Loucy (cell line): ENCODE results near the gene PPP2R5B.

Source experiments
- H2AFZ ChIP-seq: fragments of 200-600 bp; sonication (generic); 2 replicates; pipeline ENCODE4 v1.6.0; 2016; ENCODE audit warnings: antibody characterized with exemption, mild to moderate bottlenecking, low read length, moderate library complexity
- H3F3A ChIP-seq: fragments of 200-600 bp; 2 replicates; pipeline ENCODE4 v1.6.0; 2016; ENCODE audit warnings: antibody characterized with exemption, low read depth, mild to moderate bottlenecking
- H3K27me3 ChIP-seq: fragments of 200-600 bp; sonication (generic); 2 replicates; pipeline ENCODE4 v1.6.1; 2014; ENCODE audit warnings: low read length, mild to moderate bottlenecking; ENCODE audit not compliant: insufficient read depth, poor library complexity, severe bottlenecking
- H3K36me3 ChIP-seq: fragments of 200-600 bp; sonication (generic); 2 replicates; pipeline ENCODE4 v1.6.1; 2016; ENCODE audit warnings: low read length; ENCODE audit not compliant: insufficient read depth
- H3K4me1 ChIP-seq: fragments of 200-600 bp; sonication (generic); 2 replicates; pipeline ENCODE4 v1.5.1; 2014; ENCODE audit warnings: low read length, mild to moderate bottlenecking; ENCODE audit not compliant: insufficient read depth, poor library complexity, severe bottlenecking
- H3K4me2 ChIP-seq: fragments of 200-600 bp; sonication (generic); 2 replicates; pipeline ENCODE4 v1.6.0; 2014; ENCODE audit warnings: antibody characterized with exemption, low read length, low read depth, mild to moderate bottlenecking; ENCODE audit not compliant: poor library complexity, severe bottlenecking
- H3K4me3 ChIP-seq: fragments of 200-600 bp; sonication (generic); 2 replicates; pipeline ENCODE4 v1.5.1; 2014; ENCODE audit warnings: low read length, mild to moderate bottlenecking, mixed read lengths; ENCODE audit not compliant: poor library complexity, severe bottlenecking
- H3K79me2 ChIP-seq: fragments of 200-600 bp; sonication (generic); 2 replicates; pipeline ENCODE4 v1.6.1; 2014; ENCODE audit warnings: low read length; ENCODE audit not compliant: insufficient read depth
- H3K9ac ChIP-seq: fragments of 200-600 bp; sonication (generic); 2 replicates; pipeline ENCODE4 v1.6.0; 2014; ENCODE audit warnings: mild to moderate bottlenecking, low read depth, low read length, moderate library complexity; ENCODE audit not compliant: poor library complexity, severe bottlenecking
- H3K9me2 ChIP-seq: fragments of 200-600 bp; sonication (generic); replicated peaks from 2 replicates; pipeline ENCODE4 v1.6.1; 2016; ENCODE audit warnings: low read depth, low read length, mixed read lengths
- H3K9me3 ChIP-seq: fragments of 200-600 bp; sonication (generic); 2 replicates; pipeline ENCODE4 v1.6.1; 2014; ENCODE audit warnings: mild to moderate bottlenecking, antibody characterized with exemption, low read length, low read depth; ENCODE audit not compliant: insufficient read depth
- H4K20me1 ChIP-seq: fragments of 200-600 bp; sonication (generic); 2 replicates; pipeline ENCODE4 v1.6.0; 2014; ENCODE audit warnings: antibody characterized with exemption, low read length, mild to moderate bottlenecking; ENCODE audit not compliant: insufficient read depth, poor library complexity, severe bottlenecking
- EZH2phosphoT487 ChIP-seq: fragments of 200-600 bp; IDR thresholded peaks from 2 replicates; pipeline ENCODE4 v1.6.1; 2018; ENCODE audit warnings: antibody characterized with exemption, mild to moderate bottlenecking, moderate library complexity, borderline replicate concordance
- TF ChIP-seq, protein P1 (sequence below): fragments of 200-600 bp; sonication (generic); conservative IDR thresholded peaks from 2 replicates; pipeline ENCODE4 v1.5.1; 2014; ENCODE audit warnings: mild to moderate bottlenecking, antibody characterized with exemption, low read length

PPP2R5B gene

DNA sequence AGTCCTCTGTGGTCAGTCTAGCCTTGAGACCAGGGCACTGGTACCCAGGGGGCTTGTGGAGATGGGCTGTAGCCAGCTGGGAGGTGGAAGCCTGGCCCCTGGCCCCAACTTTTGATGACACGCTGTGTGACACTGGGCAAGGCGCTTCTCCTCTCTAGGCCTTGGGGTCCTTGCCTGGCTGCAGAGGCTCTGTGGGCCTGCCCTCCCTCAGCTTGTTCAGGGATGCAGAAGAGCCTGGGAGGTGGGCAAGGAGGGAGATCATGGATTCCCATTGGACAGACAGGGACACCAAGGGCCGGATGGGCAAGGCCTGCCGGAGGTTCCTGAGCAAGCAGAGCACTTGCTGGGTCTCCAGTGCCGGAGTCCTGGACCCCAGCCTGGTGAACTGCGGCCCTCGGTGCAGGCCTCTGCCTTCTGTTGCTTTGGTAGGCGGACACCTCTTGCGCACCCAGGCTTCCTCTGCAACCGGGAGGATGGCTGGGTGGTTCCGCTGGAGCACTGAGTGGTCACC is 1.3 kb upstream of the PPP2R5B start:
- H3K27me3 ChIP-seq, result no peaks in the 10 kb centered on the region
- peak overlapping the region; percentile 69 for H3K9ac ChIP-seq
- no peaks in the 10 kb centered on the region for H3K79me2 ChIP-seq
- no peaks in the 10 kb centered on the region for H3K9me2 ChIP-seq
- TF ChIP-seq, protein P1, sequence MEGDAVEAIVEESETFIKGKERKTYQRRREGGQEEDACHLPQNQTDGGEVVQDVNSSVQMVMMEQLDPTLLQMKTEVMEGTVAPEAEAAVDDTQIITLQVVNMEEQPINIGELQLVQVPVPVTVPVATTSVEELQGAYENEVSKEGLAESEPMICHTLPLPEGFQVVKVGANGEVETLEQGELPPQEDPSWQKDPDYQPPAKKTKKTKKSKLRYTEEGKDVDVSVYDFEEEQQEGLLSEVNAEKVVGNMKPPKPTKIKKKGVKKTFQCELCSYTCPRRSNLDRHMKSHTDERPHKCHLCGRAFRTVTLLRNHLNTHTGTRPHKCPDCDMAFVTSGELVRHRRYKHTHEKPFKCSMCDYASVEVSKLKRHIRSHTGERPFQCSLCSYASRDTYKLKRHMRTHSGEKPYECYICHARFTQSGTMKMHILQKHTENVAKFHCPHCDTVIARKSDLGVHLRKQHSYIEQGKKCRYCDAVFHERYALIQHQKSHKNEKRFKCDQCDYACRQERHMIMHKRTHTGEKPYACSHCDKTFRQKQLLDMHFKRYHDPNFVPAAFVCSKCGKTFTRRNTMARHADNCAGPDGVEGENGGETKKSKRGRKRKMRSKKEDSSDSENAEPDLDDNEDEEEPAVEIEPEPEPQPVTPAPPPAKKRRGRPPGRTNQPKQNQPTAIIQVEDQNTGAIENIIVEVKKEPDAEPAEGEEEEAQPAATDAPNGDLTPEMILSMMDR, result no peak
- no peak for TF ChIP-seq EZH2phosphoT487
- no peaks in the 10 kb centered on the region for H3F3A ChIP-seq
- H3K4me3 ChIP-seq, result no peak overlapping the region
- H3K4me2 ChIP-seq, result peak overlapping the region; percentile 76
- H2AFZ ChIP-seq, result peak overlapping the region; percentile 88; the same call in 1 of the 2 replicates
- H4K20me1 ChIP-seq, result no peaks in the 10 kb centered on the region
- no peaks in the 10 kb centered on the region for H3K9me3 ChIP-seq
- H3K36me3 ChIP-seq, result no peaks in the 10 kb centered on the region
- H3K4me1 ChIP-seq, result peaks cover 14% of the 10 kb centered on the region

DNA sequence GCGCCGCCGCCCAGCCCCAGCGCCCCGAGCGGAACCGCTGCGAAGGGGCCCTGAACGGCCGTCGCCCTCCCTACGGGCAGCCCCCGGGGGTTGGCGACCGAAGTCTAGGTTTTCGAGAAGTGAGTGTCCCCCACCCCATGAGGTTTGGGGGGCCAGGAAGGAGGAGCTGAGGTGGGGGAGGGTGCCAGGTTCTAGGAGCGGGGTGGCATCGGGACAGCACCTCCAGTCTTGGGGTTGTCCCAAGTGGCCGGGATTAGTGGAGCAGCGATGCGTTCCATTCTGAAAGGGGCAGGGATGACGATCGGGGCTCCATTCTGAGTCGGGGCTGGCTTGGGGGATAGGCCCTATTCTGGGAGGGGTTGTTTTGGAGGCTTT is 408 bp downstream of the PPP2R5B start:
- Histone ChIP-seq H3K4me2 (peak overlapping the region; percentile 76), H3F3A (no peaks in the 10 kb centered on the region), H3K36me3 (no peaks in the 10 kb centered on the region), H3K79me2 (no peaks in the 10 kb centered on the region), H3K9me2 (no peaks in the 10 kb centered on the region), H3K9me3 (no peaks in the 10 kb centered on the region), H4K20me1 (no peaks in the 10 kb centered on the region), H3K27me3 (no peaks in the 10 kb centered on the region), H3K4me1 (peaks cover 14% of the 10 kb centered on the region), H3K4me3 (peak overlapping the region; percentile 78), H3K9ac (peak overlapping the region; percentile 69), H2AFZ (peak overlapping the region; percentile 88; the same call in 1 of the 2 replicates)
- no peak for TF ChIP-seq EZH2phosphoT487
- TF ChIP-seq, protein P1, result no peak

DNA sequence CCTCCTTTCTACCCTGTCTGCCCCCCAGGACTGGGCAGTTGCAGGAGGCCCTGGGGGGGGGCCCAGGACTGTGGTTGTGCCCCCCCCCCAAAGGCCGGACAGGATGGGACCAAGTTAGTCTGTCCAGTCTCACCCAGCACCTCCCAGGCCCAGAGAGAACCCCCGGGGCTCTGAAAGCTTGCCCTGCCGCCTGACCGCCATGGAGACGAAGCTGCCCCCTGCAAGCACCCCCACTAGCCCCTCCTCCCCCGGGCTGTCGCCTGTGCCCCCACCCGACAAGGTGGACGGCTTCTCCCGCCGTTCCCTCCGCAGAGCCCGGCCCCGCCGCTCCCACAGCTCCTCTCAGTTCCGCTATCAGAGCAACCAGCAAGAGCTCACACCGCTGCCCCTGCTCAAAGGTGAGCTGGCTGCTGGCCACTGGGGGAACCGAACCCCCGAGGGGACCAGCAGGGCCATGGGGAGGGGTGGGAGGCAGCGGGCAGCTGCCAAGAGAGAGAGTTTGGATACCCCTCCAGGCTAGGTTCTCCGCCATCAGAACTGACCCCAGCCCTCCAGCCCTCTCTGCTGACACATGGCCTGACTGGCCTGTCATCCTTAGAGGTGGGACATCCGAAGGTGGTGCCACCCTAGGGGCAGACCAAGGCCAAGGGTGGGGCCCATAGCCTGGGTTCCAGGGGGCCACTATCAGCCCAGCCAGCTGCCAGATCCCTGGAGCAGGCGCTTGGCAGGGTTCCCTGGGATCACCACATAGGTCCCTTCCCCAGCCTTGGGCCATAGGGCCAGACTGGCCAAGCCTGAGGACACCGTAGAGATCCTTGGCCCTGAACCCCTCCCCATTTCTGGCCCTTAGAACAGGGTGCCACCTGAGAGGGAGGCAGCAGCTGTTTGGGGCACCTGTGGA is 1.3 kb downstream of the PPP2R5B start:
- Histone ChIP-seq H3K4me2 (peak overlapping the region; percentile 76), H3K27me3 (no peaks in the 10 kb centered on the region), H2AFZ (no peak overlapping the region), H3K4me1 (peaks cover 14% of the 10 kb centered on the region), H3F3A (no peaks in the 10 kb centered on the region), H3K79me2 (no peaks in the 10 kb centered on the region), H3K9me2 (no peaks in the 10 kb centered on the region), H3K36me3 (no peaks in the 10 kb centered on the region), H3K4me3 (peak overlapping the region; percentile 78), H4K20me1 (no peaks in the 10 kb centered on the region), H3K9ac (peak overlapping the region; percentile 69), H3K9me3 (no peaks in the 10 kb centered on the region)
- TF ChIP-seq, protein P1, result no peak
- TF ChIP-seq EZH2phosphoT487, result no peak
